Keratinocyte (primary cell): ENCODE measurements around the gene KAT6B. TPM values are rescaled to one million over a fixed set of nuclear protein-coding genes. Genes with fewer than 3 reads are reported as not detected.

Experiments
- DNase-seq: peaks from one replicate; pipeline ENCODE4 v3.0.0-alpha.2; 2011; ENCODE audit warnings: low read depth, missing footprints, low spot score
- FAIRE-seq: peaks from 2 replicates; lab custom pipeline; 2011; peaks lifted over from hg19 to GRCh38; lab: Jason Lieb, UNC
- H2AFZ ChIP-seq: 2 replicates; pipeline ENCODE4 v1.6.0; 2012; ENCODE audit warnings: low read length, control low read depth, inconsistent platforms; ENCODE audit not compliant: control insufficient read depth
- H3K27ac ChIP-seq: 2 replicates; pipeline ENCODE4 v1.5.1; 2011; ENCODE audit warnings: low read length; ENCODE audit not compliant: control insufficient read depth, insufficient read depth
- H3K27me3 ChIP-seq: 3 replicates; pipeline ENCODE4 v1.6.0; 2011; ENCODE audit warnings: low read length; ENCODE audit not compliant: control insufficient read depth, insufficient read depth; ENCODE audit errors: extremely low read depth
- H3K36me3 ChIP-seq, 2 experiments: 2 replicates in 1 of 2; 3 replicates in 1 of 2; pipeline ENCODE4 v1.5.1; 2011; ENCODE audit warnings: low read length in 2 of 2, mild to moderate bottlenecking in 1 of 2; ENCODE audit not compliant: control insufficient read depth in 2 of 2, insufficient read depth in 2 of 2; ENCODE audit errors: extremely low read depth in 1 of 2
- H3K4me1 ChIP-seq: 3 replicates; pipeline ENCODE4 v1.5.1; 2011; ENCODE audit warnings: low read length; ENCODE audit not compliant: control insufficient read depth, insufficient read depth; ENCODE audit errors: extremely low read depth
- H3K4me2 ChIP-seq: 3 replicates; pipeline ENCODE4 v1.6.0; 2011; ENCODE audit warnings: low read depth, low read length; ENCODE audit not compliant: control insufficient read depth, insufficient read depth; ENCODE audit errors: extremely low read depth
- H3K4me3 ChIP-seq, 3 experiments: fragments of 200-600 bp in 1 of 3; sonication (generic) in 1 of 3; 2 replicates in 2 of 3; 3 replicates in 1 of 3; pipeline ENCODE4 v1.5.1; 2011 to 2016; ENCODE audit warnings: low read length in 3 of 3, mild to moderate bottlenecking in 3 of 3, control low read depth in 2 of 3, inconsistent platforms in 1 of 3, low read depth in 1 of 3, mixed read lengths in 1 of 3, mixed run types in 1 of 3, moderate library complexity in 1 of 3; ENCODE audit not compliant: control insufficient read depth in 2 of 3, insufficient read depth in 2 of 3; ENCODE audit errors: extremely low read depth in 1 of 3
- H3K79me2 ChIP-seq: 2 replicates; pipeline ENCODE4 v1.6.0; 2012; ENCODE audit warnings: low read length; ENCODE audit not compliant: control insufficient read depth, insufficient read depth
- H3K9ac ChIP-seq: 3 replicates; pipeline ENCODE4 v1.6.0; 2011; ENCODE audit warnings: low read length; ENCODE audit not compliant: control insufficient read depth, insufficient read depth; ENCODE audit errors: extremely low read depth
- H3K9me1 ChIP-seq: 3 replicates; pipeline ENCODE4 v1.6.0; 2011; ENCODE audit warnings: low read length; ENCODE audit not compliant: control insufficient read depth, insufficient read depth; ENCODE audit errors: extremely low read depth
- H3K9me3 ChIP-seq: 2 replicates; pipeline ENCODE4 v1.5.1; 2012; ENCODE audit warnings: low read depth, low read length; ENCODE audit not compliant: control insufficient read depth
- H4K20me1 ChIP-seq: 3 replicates; pipeline ENCODE4 v1.6.0; 2011; ENCODE audit warnings: low read length; ENCODE audit not compliant: control insufficient read depth, insufficient read depth; ENCODE audit errors: extremely low read depth
- EZH2 ChIP-seq: IDR thresholded peaks from one replicate; pipeline ENCODE4 v1.6.1; 2012; ENCODE audit warnings: inconsistent platforms, mild to moderate bottlenecking, low read length, moderate library complexity
- dilution Hi-C: fragments of 300-500 bp; cut with MboI; formaldehyde crosslinking; loops from one replicate; pipeline ENCODE4 v1.7.0; 2020; ENCODE audit warnings: low sequenced_read_pairs; ENCODE audit not compliant: extremely low pct_ligation_motif_present
- polyA plus RNA-seq, 5 experiments: library from polyadenylated mRNA; depleted of rRNA in 3 of 5; stranded (reverse) in 3 of 5; stranded (forward) in 1 of 5; unstranded in 1 of 5; fragments of >200 nt; gene quantifications; 1 replicate in 1 of 5; 2 replicates in 3 of 5; 3 replicates in 1 of 5; pipeline versions ENCODE4 v1.2.1 to v1.2.3, GENCODE V29; 2011 to 2012; ENCODE audit warnings: missing spikeins in 2 of 5, low read depth in 1 of 5, low replicate concordance in 1 of 5
- TF ChIP-seq, protein P1 (sequence below), 3 experiments: IDR thresholded peaks in 1 of 3; conservative IDR thresholded peaks in 1 of 3; optimal IDR thresholded peaks in 1 of 3; 2 replicates in 2 of 3; 3 replicates in 1 of 3; pipeline versions ENCODE3 to v1.5.1; 2011; ENCODE audit warnings: low read length in 3 of 3, mild to moderate bottlenecking in 3 of 3, moderate library complexity in 2 of 3, control low read depth in 1 of 3, inconsistent platforms in 1 of 3; ENCODE audit not compliant: insufficient read depth in 2 of 3; ENCODE audit errors: extremely low read depth in 1 of 3

The KAT6B gene
- polyA plus RNA-seq, 1 donor (not counting 4 experiments of a cell fraction or from before 2014, with no cell fraction given) = 2.9 TPM

DNA sequence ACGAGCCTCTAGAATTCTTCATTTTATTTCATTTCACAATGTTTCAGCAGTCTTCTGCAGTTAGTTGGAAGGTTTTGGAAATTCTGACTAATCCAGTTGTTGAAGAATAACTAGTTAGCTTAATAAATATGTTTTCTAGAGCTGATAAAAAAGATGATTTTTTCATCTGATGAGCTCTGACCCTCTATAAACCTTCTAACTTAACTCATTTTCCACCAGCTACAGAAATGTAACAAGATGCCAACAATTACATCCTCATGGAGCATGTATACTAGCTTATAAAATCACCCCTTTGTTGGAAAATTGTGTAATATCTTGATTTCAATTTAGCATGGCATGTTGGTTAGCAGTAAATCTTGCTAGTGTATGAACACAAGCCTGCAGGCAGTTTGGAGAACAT is 33.1 kb downstream of the KAT6B start:
- TF ChIP-seq EZH2 = no peak
- TF ChIP-seq, protein P1, sequence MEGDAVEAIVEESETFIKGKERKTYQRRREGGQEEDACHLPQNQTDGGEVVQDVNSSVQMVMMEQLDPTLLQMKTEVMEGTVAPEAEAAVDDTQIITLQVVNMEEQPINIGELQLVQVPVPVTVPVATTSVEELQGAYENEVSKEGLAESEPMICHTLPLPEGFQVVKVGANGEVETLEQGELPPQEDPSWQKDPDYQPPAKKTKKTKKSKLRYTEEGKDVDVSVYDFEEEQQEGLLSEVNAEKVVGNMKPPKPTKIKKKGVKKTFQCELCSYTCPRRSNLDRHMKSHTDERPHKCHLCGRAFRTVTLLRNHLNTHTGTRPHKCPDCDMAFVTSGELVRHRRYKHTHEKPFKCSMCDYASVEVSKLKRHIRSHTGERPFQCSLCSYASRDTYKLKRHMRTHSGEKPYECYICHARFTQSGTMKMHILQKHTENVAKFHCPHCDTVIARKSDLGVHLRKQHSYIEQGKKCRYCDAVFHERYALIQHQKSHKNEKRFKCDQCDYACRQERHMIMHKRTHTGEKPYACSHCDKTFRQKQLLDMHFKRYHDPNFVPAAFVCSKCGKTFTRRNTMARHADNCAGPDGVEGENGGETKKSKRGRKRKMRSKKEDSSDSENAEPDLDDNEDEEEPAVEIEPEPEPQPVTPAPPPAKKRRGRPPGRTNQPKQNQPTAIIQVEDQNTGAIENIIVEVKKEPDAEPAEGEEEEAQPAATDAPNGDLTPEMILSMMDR (optimal IDR thresholded peaks at IDR 0.05 in 1 of 3, IDR thresholded peaks at IDR 0.05 in 1 of 3, conservative IDR thresholded peaks at IDR 0.05 in 1 of 3; ENCODE audit: extremely low read depth in 1 of 3, insufficient read depth in 2 of 3, low read length in 3 of 3) = no peak
- no peak overlapping the region for H3K9ac ChIP-seq
- H2AFZ ChIP-seq = no peak overlapping the region
- no peaks in the 10 kb centered on the region for H3K27me3 ChIP-seq
- no peaks in the 10 kb centered on the region for H4K20me1 ChIP-seq
- H3K27ac ChIP-seq = no peak overlapping the region
- H3K4me2 ChIP-seq = no peak overlapping the region
- no peaks in the 10 kb centered on the region for H3K9me1 ChIP-seq
- dilution Hi-C loops = no loop called here
- H3K4me3 ChIP-seq = no peak overlapping the region
- DNase-seq (no peak), FAIRE-seq (no peak)
- no peaks in the 10 kb centered on the region for H3K36me3 ChIP-seq
- H3K9me3 ChIP-seq = no peaks in the 10 kb centered on the region
- H3K4me1 ChIP-seq = no peaks in the 10 kb centered on the region
- H3K79me2 ChIP-seq = peaks cover 6% of the 10 kb centered on the region

DNA sequence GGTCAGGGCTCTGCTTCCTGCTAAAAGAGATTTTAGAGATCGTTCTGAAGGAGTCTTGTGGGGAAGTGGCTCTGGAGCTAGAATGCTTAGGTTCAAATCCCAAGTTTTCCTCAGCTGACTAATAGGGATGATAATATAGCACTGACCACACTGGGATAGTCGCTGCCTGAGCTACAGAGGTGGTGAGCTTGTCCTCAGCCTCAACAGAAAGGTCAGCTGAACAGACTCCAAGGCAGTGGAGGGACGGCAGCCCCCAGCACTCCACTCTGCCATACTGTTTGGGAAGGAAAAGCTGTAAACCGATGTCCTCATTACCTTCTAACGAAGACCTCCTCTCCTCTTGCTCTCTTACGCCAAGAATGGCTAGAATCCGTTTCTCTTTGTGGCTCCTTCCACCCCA is 36.2 kb downstream of the KAT6B start:
- H3K4me1 ChIP-seq = no peaks in the 10 kb centered on the region
- no peaks in the 10 kb centered on the region for H4K20me1 ChIP-seq
- H3K27ac ChIP-seq = no peak overlapping the region
- no peaks in the 10 kb centered on the region for H3K36me3 ChIP-seq
- no peak overlapping the region for H3K4me2 ChIP-seq
- H2AFZ ChIP-seq = no peak overlapping the region
- no peaks in the 10 kb centered on the region for H3K27me3 ChIP-seq
- H3K9me1 ChIP-seq = no peaks in the 10 kb centered on the region
- no peaks in the 10 kb centered on the region for H3K9me3 ChIP-seq
- H3K9ac ChIP-seq = no peak overlapping the region
- dilution Hi-C loops = no loop called here
- H3K4me3 ChIP-seq = no peak overlapping the region
- H3K79me2 ChIP-seq = no peaks in the 10 kb centered on the region
- FAIRE-seq = no peak
- no peak for DNase-seq
- TF ChIP-seq, protein P1 (optimal IDR thresholded peaks at IDR 0.05 in 1 of 3, IDR thresholded peaks at IDR 0.05 in 1 of 3, conservative IDR thresholded peaks at IDR 0.05 in 1 of 3; ENCODE audit: extremely low read depth in 1 of 3, insufficient read depth in 2 of 3, low read length in 3 of 3) = no peak
- no peak for TF ChIP-seq EZH2
